Left renal cortex interstitium (tissue), 4 donors: ENCODE data around the gene NCOA6. TPM values are rescaled to one million over a fixed set of nuclear protein-coding genes. Genes with fewer than 3 reads are reported as not detected.
A peak's percentile ranks its signal among the peaks of the same experiment; 100 is the strongest.

Experiments
- DNase-seq, 4 donors: peaks; one replicate each; pipeline ENCODE4 v3.0.0-alpha.2; 2013; ENCODE audit warnings: low read depth in 4 of 4, low spot score in 2 of 4, missing footprints in 1 of 4
- polyA plus RNA-seq, 4 donors: library from polyadenylated mRNA; unstranded; fragments of 120-200 nt; gene quantifications; one replicate each; pipeline ENCODE4 v1.2.1, GENCODE V29; 2013; ENCODE audit not compliant: insufficient read length in 4 of 4

NCOA6 gene
- 10 to 100 TPM; 43.9 to 52.0 (median 48.0) TPM for polyA plus RNA-seq

- DNase-seq = peak in 2 of 4 donors; percentile 37 to 66
Measured at GRCh38 chr20:34825530-34826362, at the start of gene NCOA6. NCOA6 (minus strand) TSS chr20:34825651; CDS start chr20:34782355, 43,296 bp downstream.

DNA sequence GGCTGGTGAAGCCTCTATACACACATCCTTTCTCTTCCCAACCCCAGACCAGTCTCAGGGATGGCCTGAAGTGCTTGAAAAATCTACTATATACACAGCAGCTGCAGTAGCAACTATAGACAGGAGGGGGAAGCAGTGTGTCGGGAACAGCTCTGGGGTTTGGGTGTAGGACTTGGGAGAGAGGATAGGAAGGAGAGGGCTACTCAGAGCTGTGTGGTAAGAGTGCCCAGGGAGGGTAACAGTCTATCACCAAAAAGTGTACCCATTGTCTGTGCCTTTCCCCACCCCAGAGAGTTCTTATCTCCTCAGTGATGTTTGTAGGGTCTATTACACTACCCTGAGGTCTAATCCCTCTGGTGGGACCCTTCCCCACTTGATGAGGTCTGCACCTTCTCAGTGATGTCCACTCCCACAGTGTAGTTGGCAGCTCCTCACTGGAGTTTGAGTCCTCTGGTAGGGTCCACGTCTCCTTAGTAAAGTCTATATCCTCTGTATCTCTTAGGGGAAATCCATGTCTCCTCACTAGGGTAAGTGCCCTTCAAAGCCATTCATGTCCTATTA, 48.7 kb upstream of the NCOA6 start:
- peak in 2 of 4 donors; percentile 51 to 73 for DNase-seq

- no peak for DNase-seq
Measured at GRCh38 chr20:34873583-34874093, 48.2 kb upstream of the NCOA6 start.

- peak in 2 of 4 donors; percentile 23 to 66 for DNase-seq
Measured at GRCh38 chr20:34872622-34873224, 47.3 kb upstream of the NCOA6 start, which contains the start of gene GGT7. GGT7 (minus strand) TSS chr20:34872856; CDS start chr20:34872815, 41 bp downstream.

- DNase-seq = no peak
Measured at GRCh38 chr20:34871966-34872621, 46.6 kb upstream of the NCOA6 start.

GRCh38 chr20:34871320-34871926, 46.0 kb upstream of the NCOA6 start:
- no peak for DNase-seq

DNA sequence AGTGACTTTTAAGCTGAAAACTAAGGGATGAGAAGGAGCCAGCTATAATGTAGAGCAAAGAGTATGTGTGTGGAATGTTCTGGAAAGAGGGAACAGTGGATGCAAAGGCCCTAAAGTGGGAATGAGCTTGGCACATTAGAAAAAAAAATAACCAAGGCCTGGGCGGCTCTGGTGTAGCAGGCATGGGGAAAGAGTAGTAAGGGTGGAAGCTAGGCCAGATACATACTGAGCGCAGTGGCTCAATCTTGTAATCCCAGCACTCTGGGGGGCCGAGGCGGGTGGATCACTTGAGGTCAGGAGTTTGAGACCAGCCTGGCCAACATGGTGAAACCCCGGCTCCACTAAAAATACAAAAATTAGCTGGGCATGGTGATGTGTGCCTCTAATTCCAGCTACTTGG, 38.8 kb upstream of the NCOA6 start:
- DNase-seq = no peak

DNA sequence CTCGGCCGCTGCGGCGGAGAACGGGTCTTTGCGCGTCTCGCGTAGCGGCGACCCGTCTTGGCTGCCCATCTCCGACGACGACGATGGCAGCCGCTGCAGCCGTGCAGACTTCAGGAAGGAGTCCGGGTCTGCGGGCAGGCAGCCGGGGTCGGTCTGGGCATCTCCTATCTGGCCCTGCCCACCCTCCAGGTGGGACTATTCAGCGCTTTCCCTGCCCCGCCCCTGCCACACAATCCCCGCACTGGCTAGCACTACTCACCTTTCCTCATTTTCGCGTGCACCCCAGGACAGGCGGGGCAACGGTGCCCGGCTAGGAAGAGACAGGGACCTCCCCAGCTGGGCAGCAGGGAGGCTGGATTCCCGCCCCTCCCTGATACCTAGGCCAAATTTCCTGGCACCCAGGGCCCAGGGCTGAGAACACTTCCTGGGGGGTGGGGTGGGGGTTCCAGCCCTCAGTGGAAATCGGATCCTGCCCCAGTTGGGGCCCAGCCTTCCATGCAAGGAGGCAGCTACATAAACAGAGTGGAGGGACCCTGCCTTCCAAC, 38.0 kb upstream of the NCOA6 start:
- no peak for DNase-seq

DNA sequence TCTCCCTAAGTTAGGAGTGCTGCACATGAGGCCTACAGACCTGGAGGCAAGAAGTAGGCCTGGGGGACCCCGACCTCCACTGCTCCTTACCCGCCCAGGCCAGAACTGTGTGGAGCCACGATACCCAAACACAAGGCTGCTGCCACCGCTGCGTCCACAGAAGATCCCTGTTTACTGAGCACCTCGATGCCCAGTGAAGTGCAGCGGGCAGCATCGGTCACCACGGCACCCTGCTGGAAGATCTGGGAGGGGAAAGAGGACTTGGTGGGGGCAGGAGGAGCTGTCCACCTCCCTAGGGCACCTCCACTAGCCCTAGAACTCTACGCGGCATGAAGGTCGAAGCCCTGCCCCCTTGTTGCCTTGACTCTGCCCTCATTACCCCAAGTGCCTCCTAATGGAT, 37.3 kb upstream of the NCOA6 start:
- DNase-seq = no peak

DNA sequence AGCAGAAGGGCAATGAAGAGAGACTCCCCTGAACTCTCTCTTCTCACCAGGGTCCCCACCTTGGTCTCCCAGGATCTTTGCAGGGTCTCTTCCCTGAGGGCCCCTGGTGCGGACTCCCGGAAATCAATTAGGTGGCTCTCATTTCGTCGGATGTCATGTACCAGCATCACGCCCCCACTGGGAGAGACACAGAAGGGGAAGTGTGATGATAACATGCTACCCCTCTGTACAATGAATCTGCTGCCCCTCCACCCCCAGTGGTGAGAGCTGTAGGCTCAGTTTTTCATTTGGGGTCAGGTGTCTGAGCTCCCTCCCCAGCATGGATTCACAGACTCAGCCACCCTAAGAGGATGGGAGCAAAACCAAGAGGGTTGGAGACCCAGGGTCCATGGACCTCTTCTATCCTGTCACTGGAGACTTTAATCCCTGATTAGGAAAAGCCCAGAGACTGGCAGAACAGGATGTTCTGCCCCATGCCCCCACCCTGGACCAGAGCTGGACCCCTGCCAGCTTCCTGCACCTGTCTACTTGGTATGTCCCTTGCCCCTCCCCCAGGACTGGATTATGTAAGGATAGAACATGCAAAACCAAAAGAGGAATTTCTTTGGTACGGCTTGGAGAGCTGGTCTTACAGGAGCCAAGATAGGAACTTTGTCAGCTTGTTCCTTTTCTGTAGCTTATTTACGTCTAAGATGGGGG, 36.1 kb upstream of the NCOA6 start:
- DNase-seq = no peak

DNA sequence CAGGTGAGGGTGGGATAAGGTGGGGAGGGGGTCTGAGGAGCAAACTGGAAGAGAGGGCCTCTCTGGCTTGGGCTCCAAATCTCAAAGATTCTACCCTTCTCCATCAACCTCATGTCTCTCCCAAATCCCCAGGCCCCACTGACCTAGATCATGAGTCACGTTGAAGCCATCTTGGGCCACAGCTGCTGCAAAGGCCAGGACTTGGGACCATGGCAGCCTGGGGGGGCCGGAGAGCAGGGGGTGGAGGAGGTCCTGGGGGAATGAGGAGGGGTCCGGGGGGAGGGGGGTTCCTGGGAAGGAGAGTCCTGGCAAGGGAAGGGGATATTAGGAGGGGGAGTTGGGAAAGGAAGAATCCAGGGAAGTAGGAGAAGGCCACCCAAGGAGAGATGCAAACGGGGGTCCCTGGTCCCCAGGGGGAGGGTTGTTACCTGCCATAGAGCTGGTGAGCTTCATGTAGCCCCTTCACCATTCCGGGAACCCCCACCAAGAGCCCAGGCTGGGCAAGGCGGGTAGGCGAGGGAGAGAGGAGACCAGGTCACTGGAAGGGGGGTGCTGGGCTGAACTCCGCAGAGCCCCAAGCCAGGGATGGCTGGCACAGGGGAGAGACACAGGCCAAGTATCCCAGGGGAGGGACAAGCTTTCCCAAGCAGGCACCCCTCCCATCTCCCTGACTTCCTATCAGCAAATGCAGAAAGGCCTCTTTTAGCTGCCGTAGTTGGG, 34.5 kb upstream of the NCOA6 start:
- no peak for DNase-seq

- DNase-seq = no peak
Measured at GRCh38 chr20:34859367-34859766, 33.9 kb upstream of the NCOA6 start.

DNA sequence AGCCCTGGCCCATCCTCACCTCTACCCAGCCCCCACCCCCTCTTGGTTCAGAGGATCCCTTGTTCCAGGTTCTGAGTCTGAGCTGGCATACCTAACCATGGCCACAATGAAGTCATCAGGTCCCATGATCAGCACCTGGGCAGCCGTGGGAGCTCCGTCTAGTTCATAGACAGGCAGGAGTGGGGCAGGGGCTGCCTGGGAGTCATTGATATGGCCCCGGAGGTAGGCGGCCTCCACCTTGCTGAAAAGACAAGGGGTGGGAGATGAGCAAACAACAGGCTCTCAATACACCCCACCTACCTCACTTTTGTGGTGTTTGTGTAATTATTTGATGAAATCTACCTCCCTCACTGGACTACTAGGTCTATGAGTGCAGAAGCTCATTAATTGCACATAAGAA, 26.8 kb upstream of the NCOA6 start:
- no peak for DNase-seq

- DNase-seq = no peak
Measured at GRCh38 chr20:34850969-34851368, 25.5 kb upstream of the NCOA6 start.

DNA sequence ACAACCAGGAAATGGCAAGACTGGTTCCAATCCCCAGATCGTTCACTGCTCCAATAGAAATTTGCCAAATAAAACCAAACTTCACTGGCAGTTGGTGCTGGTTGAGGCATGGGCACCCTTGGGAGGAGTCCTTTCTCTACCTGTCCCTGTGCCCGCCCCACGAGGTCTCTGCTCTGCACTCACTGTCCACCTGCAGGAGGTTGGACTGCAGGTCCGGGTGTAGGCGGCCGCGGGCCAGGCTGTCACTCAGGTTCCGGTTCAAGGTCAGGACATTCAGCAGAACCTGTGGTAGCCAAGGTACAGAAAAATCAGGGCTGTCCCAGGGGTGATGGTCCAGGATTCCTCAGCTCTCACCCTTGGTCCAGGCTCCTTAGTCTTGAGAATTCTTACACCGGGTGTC, 24.3 kb upstream of the NCOA6 start:
- DNase-seq = no peak

DNA sequence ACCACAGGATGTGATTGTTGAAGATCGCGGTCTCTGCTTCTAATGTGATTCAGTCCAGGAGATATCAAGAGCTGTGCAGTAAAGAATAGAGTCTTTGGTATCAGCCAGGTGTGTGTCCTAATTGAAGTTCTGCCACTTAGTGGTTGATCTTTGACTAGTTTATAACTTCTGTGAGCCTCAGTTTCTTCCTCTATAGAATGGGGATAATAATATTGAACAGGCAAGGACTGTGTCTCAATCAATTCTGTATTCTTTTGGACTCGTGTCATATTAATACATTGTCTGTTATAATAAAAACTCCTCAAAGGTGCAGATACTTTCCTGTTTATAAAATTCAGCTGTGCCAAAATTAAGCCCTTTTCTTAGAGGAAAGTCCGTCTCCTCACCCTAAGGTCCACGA, 23.1 kb upstream of the NCOA6 start:
- DNase-seq = no peak

- no peak for DNase-seq
Measured at GRCh38 chr20:34843421-34843820, 18.0 kb upstream of the NCOA6 start.

DNA sequence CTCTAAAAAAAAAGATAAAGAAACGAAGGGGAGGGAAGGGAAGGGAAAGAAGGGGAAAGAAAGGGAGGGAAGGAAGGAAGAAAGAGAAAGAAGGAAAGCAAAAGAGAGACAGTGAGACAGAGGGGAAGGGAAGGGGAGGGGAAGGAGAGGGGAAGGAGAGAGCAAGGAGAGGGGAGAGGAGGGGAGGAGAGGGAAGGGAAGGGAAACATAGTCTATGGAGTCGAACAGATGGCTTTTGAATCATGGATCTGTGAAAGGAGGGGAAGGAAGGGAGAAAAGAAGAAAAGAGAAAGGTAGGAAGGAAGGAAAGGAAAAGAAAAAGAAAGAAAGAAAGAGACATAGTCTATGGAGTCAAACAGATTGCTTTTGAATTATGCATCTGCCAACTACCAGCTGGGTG, 16.7 kb upstream of the NCOA6 start:
- no peak for DNase-seq

GRCh38 chr20:34834459-34834893, 9.0 kb upstream of the NCOA6 start:
- DNase-seq = peak in 2 of 4 donors; percentile 3 to 9
